Lung (tissue), 12 donors: Measurements from ENCODE around the gene ANP32A. TPM values are rescaled to one million over a fixed set of nuclear protein-coding genes. Genes with fewer than 3 reads are reported as not detected.

ENCODE experiments used
- ATAC-seq: fragments of 200-7000 bp; cut with Tn5 transposase; one replicate; pipeline ENCODE4 v1.9.1; 2020; ENCODE audit warnings: moderate number of reproducible peaks; ENCODE audit not compliant: insufficient read depth, low FRiP score
- DNase-seq, 3 donors: peaks; one replicate each; pipeline ENCODE4 v3.0.0-alpha.2; 2013 to 2017
- H3K27ac ChIP-seq, 2 donors: one replicate each; pipeline ENCODE4 v1.5.1; 2013; ENCODE audit warnings: mild to moderate bottlenecking in 2 of 2, moderate library complexity in 2 of 2, control low read depth in 1 of 2, inconsistent platforms in 1 of 2, low read depth in 1 of 2, low read length in 1 of 2
- H3K27me3 ChIP-seq, 3 donors: one replicate each; pipeline ENCODE4 v1.5.1; 2013; ENCODE audit warnings: low read length in 2 of 3; ENCODE audit not compliant: control insufficient read depth in 3 of 3, insufficient read depth in 3 of 3
- H3K36me3 ChIP-seq, 4 donors: one replicate each; pipeline ENCODE4 v1.5.1; 2013; ENCODE audit warnings: low read length in 4 of 4, mild to moderate bottlenecking in 1 of 4, moderate library complexity in 1 of 4; ENCODE audit not compliant: control insufficient read depth in 4 of 4, insufficient read depth in 4 of 4
- H3K4me1 ChIP-seq, 5 donors: one replicate each; pipeline ENCODE4 v1.5.1; 2013; ENCODE audit warnings: low read length in 5 of 5, mild to moderate bottlenecking in 2 of 5, moderate library complexity in 1 of 5; ENCODE audit not compliant: control insufficient read depth in 5 of 5, insufficient read depth in 5 of 5
- H3K4me3 ChIP-seq: one replicate; pipeline ENCODE4 v1.5.1; 2013; ENCODE audit warnings: mild to moderate bottlenecking, control low read depth, moderate library complexity
- H3K9ac ChIP-seq, 2 donors: one replicate each; pipeline ENCODE4 v1.5.1; 2013; ENCODE audit warnings: low read length in 2 of 2, control low read depth in 1 of 2; ENCODE audit not compliant: insufficient read depth in 1 of 2
- H3K9me3 ChIP-seq, 4 donors: one replicate each; pipeline ENCODE4 v1.5.1; 2013; ENCODE audit warnings: low read length in 3 of 4, mild to moderate bottlenecking in 1 of 4, moderate library complexity in 1 of 4; ENCODE audit not compliant: control insufficient read depth in 4 of 4, insufficient read depth in 3 of 4
- WGBS, 2 donors: extraction: QIAGEN DNeasy Blood & Tissue Kit; methylation state at CpG; one replicate each; pipeline ENCODE4 v1.1.7; 2013; 5-methylcytosine and 5-hydroxymethylcytosine counted together
- polyA plus RNA-seq, 2 donors: library from polyadenylated mRNA; stranded (reverse); fragments of 200-250 nt; gene quantifications; one replicate each; pipeline ENCODE4 v1.2.1, GENCODE V29; 2013
- total RNA-seq, 2 donors: library from RNA; depleted of rRNA in 1 of 2; stranded (reverse); fragments of >200 nt in 1 of 2; gene quantifications; one replicate each; pipeline ENCODE4 v1.2.1, GENCODE V29; 2014 to 2021
- TF ChIP-seq, protein P1 (sequence below): IDR thresholded peaks from 2 replicates; pipeline ENCODE4 v1.5.1; 2012; ENCODE audit warnings: mild to moderate bottlenecking; ENCODE audit errors: control extremely low read depth, extremely low read depth
- donor health status: control.
- donor health status: control.
- donor health status: Bipolar disorder and iron deficiency.
- donor health status: healthy.
- donor health status: DM: yes; HTN: yes; CAD: no.

Gene ANP32A
- total and polyA plus RNA-seq, 4 donors = 105 to 197 (median 113) TPM

DNA sequence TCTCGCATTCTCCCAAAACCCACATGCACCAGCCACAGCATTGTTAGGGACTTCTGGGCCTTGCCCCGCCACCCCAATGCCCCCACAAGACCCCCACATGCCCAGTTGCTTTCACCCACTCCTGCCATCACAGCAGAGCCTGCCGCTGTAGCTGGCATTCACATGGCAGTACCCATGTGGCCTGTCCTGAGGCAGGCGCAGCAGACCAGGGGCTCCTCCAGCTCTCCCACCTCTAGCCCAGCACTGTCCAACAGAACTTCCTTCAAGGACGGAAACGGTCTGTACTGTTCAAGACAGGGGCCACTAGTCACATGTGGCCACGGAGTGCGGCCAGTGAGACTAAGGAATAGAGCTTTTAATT is 32.5 kb downstream of the ANP32A start:
- DNase-seq = no peak
- Histone ChIP-seq H3K36me3 (peaks cover 6 to 22% (median 18%) of the 10 kb centered on the region in 4 donors), H3K4me1 (peaks cover 14 to 56% (median 43%) of the 10 kb centered on the region in 5 donors), H3K4me3 (no peak overlapping the region), H3K27ac (peak overlapping the region in 1 of 2 donors; percentile 88), H3K9me3 (no peaks in the 10 kb centered on the region), H3K27me3 (no peaks in the 10 kb centered on the region), H3K9ac (no peak overlapping the region)
- WGBS, 2 donors = 62 to 76% methylated on average over 8 of the region's 8 CpGs
- TF ChIP-seq, protein P1, sequence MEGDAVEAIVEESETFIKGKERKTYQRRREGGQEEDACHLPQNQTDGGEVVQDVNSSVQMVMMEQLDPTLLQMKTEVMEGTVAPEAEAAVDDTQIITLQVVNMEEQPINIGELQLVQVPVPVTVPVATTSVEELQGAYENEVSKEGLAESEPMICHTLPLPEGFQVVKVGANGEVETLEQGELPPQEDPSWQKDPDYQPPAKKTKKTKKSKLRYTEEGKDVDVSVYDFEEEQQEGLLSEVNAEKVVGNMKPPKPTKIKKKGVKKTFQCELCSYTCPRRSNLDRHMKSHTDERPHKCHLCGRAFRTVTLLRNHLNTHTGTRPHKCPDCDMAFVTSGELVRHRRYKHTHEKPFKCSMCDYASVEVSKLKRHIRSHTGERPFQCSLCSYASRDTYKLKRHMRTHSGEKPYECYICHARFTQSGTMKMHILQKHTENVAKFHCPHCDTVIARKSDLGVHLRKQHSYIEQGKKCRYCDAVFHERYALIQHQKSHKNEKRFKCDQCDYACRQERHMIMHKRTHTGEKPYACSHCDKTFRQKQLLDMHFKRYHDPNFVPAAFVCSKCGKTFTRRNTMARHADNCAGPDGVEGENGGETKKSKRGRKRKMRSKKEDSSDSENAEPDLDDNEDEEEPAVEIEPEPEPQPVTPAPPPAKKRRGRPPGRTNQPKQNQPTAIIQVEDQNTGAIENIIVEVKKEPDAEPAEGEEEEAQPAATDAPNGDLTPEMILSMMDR = no peak
- ATAC-seq = no peak

DNA sequence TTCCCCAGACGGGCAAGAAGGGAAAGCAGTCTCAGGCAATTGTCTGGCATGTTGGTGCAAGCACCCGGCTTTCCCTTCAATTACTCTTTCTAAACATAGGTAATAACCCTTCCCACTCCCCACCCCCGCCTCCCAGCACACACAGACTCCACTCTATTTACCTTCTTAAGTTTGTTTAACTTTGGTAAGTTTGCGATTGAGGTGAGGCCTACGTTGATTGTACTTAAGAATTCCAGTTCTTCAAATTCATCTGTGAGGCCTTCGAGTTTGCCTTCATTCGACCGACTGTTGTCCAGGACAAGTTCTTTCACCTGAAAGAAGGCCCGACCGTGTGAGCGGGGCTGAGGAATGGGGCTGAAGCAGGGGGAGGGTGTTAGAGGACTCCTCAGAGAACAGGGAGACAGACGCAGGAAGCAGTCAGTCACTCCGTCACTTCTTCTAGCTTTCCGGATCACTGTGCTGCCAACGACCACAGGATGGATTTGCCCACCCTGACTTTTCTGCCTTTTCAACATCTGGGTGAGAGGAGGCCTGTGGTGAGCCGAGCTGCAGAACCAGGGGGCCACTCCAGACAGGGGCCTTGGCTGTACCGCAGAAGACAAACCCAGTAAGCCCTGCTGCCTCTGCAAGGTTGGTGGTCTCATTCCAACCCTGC is 33.0 kb downstream of the ANP32A start:
- 26 to 46% methylated on average over 17 of the region's 17 CpGs for WGBS, 2 donors
- no peaks in the 10 kb centered on the region for H3K27me3 ChIP-seq
- H3K36me3 ChIP-seq = peaks cover 6 to 25% (median 22%) of the 10 kb centered on the region in 4 donors
- peak overlapping the region in 1 of 2 donors; percentile 39 for H3K9ac ChIP-seq
- no peak overlapping the region for H3K4me3 ChIP-seq
- peaks cover 14 to 50% (median 39%) of the 10 kb centered on the region in 5 donors for H3K4me1 ChIP-seq
- H3K9me3 ChIP-seq = no peaks in the 10 kb centered on the region
- peak; percentile 59 for ATAC-seq
- peak overlapping the region in 1 of 2 donors; percentile 88 for H3K27ac ChIP-seq
- peak; percentile 63 to 81 (median 65) for DNase-seq
- TF ChIP-seq, protein P1 = no peak

DNA sequence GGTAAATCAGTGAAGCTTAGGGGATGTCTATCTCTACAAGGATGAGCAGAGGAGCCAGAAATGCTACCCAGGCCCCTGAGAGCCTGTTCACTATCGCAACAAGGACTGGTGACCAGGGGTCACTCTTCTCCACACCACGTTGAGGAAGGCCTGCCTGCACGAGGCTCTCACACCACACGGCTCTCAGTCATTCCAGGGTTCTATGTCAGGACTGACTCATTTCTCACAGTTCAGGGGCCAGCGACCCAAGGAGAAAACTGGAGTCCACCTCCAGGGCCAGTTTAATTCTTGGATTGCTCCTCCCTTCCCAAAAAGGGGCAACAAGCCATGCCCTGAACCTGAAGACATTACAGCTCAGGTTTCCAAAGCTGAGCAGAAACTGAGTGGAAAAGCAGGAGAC is 33.9 kb downstream of the ANP32A start:
- peaks cover 11 to 35% (median 28%) of the 10 kb centered on the region in 4 donors for H3K36me3 ChIP-seq
- 77 to 90% methylated on average over 5 of the region's 5 CpGs for WGBS, 2 donors
- no peak overlapping the region for H3K9ac ChIP-seq
- ATAC-seq = no peak
- TF ChIP-seq, protein P1 = no peak
- peaks cover 15 to 46% (median 35%) of the 10 kb centered on the region in 5 donors for H3K4me1 ChIP-seq
- DNase-seq = no peak
- H3K4me3 ChIP-seq = no peak overlapping the region
- H3K27ac ChIP-seq = peak overlapping the region in 1 of 2 donors; percentile 41
- H3K27me3 ChIP-seq = no peaks in the 10 kb centered on the region
- no peaks in the 10 kb centered on the region for H3K9me3 ChIP-seq
